Neural crest cell (in vitro differentiated cells): ENCODE data around the gene TECPR1. TPM values are rescaled to one million over a fixed set of nuclear protein-coding genes. Genes with fewer than 3 reads are reported as not detected.

Experiments
- DNase-seq: peaks from one replicate; pipeline ENCODE4 v3.0.0; 2021; ENCODE audit warnings: low read depth, mixed read lengths, low spot score
- H3K27ac Mint-ChIP-seq: one replicate; pipeline ENCODE4 v1.8.0; 2021; ENCODE audit warnings: mild to moderate bottlenecking, mixed read lengths; ENCODE audit not compliant: unreplicated experiment
- H3K27me3 Mint-ChIP-seq: 2 replicates; pipeline ENCODE4 v1.8.0; 2021; ENCODE audit warnings: low read depth, mild to moderate bottlenecking, mixed read lengths
- H3K36me3 Mint-ChIP-seq: 2 replicates; pipeline ENCODE4 v1.8.0; 2021; ENCODE audit warnings: low read depth, mild to moderate bottlenecking, mixed read lengths
- H3K4me1 Mint-ChIP-seq: 2 replicates; pipeline ENCODE4 v1.8.0; 2021; ENCODE audit warnings: mixed read lengths
- H3K4me3 Mint-ChIP-seq: one replicate; pipeline ENCODE4 v1.8.0; 2021; ENCODE audit warnings: mild to moderate bottlenecking, mixed read lengths
- H3K9me3 Mint-ChIP-seq: 2 replicates; pipeline ENCODE4 v1.8.0; 2021; ENCODE audit warnings: mixed read lengths
- CTCF ChIP-seq: fragments of 200-600 bp; sonication (generic); conservative IDR thresholded peaks from 2 replicates; pipeline ENCODE4 v1.5.0; 2021; ENCODE audit warnings: antibody characterized with exemption, mild to moderate bottlenecking
- total RNA-seq: library from RNA; stranded (reverse); gene quantifications from 2 replicates; pipeline ENCODE4 v1.2.1, GENCODE V29; 2021

TECPR1 gene
- total RNA-seq, 1 donor from 2014 or later, result 35.2 TPM

- Mint-ChIP-seq H3K27ac (peak overlapping the region; percentile 44), H3K9me3 (no peaks in the 10 kb centered on the region), H3K4me1 (peaks cover 23% of the 10 kb centered on the region), H3K4me3 (peak overlapping the region; percentile 88), H3K27me3 (no peaks in the 10 kb centered on the region), H3K36me3 (no peaks in the 10 kb centered on the region)
- no peak for DNase-seq
- TF ChIP-seq CTCF, result no peak
These were observed 30.7 kb upstream of the TECPR1 start for GRCh38 chr7:98282703-98283102.

- no peaks in the 10 kb centered on the region for H3K27me3 Mint-ChIP-seq
- no peaks in the 10 kb centered on the region for H3K36me3 Mint-ChIP-seq
- no peak for DNase-seq
- H3K4me3 Mint-ChIP-seq, result peak overlapping the region; percentile 88
- no peak for TF ChIP-seq CTCF
- H3K9me3 Mint-ChIP-seq, result no peaks in the 10 kb centered on the region
- peaks cover 23% of the 10 kb centered on the region for H3K4me1 Mint-ChIP-seq
- H3K27ac Mint-ChIP-seq, result peak overlapping the region; percentile 44
These were observed 29.9 kb upstream of the TECPR1 start for GRCh38 chr7:98281757-98282606.

DNA sequence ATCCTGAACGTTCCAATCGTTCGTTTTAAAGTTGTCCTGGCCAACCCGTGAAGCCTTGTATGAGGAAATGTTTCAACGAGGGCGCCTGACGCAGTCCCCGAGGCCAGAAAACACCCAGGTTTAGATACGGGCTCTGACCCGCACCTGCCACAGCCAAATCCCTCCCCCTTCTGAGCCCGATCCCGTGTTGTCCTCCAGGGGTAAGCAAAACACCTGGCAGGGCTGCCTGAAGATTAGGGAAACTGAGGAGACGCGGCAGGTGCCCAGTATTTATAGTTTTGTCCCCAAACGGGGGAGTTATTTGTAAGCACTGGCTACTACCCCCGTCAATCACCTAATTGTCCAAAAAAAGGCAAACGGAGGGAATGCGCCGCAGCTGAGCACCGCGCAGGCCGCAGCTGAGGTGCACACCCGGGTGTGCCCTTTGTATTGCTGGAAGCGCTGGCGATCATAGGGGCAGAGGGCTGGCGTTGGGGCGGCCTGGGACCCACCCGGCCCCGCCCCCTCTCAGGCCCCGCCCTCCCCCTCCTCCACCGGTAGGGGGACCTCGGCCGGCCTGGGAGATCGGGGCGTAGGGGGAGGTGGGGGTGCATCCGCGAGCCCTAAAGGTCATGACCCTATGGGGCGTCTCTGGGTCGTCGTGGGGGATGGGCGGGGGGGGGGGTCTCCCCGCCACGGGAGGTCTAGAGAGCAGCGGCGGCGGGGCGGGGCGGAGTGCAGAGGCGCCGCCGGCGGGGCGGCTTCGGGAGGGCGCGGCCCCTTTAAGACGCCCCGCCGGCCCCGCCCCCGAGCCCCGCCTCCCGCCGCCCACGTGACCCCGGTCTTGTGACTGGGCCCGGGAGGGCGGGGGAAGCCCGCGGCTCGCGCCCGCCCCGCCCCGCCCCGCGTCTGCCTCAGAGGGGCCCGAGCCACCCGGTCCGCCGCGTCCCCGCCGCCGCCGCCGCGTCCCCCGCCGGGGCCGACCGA is 29.0 kb upstream of the TECPR1 start, which contains the start of gene BRI3:
TSS of gene BRI3 (plus strand) at position 896 of the 966 bp plus-strand sequence. CDS start 110 bp downstream, outside the sequence.
- Mint-ChIP-seq H3K9me3 (no peaks in the 10 kb centered on the region), H3K27ac (peak within 1 kb of the TSS; percentile 57), H3K4me3 (peak within 1 kb of the TSS; percentile 92), H3K36me3 (no peaks in the 10 kb centered on the region), H3K4me1 (peaks cover 23% of the 10 kb centered on the region), H3K27me3 (no peaks in the 10 kb centered on the region)
- no peak for TF ChIP-seq CTCF
- DNase-seq, result peak; percentile 73

DNA sequence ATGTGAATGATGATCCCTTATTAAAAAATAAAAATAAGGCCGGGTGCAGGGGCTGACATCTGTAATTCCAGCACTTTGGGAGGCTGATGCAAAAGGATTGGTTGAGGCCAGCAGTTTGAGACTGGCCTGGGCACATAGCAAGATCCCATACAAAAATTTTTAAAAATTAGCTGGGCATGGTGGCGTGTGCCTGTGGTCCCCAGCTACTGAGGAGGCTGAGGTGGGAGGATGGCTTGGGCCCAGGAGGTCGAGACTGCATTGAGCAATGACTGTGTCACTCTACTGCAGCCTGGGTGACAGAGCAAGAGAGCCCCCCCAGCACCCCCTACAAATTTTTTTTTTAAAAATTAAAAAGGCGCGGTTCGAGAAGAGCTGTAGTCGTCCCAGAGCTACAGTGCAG is 28.3 kb upstream of the TECPR1 start:
- no peak overlapping the region for H3K27ac Mint-ChIP-seq
- H3K9me3 Mint-ChIP-seq, result no peaks in the 10 kb centered on the region
- no peaks in the 10 kb centered on the region for H3K27me3 Mint-ChIP-seq
- no peak for DNase-seq
- H3K4me3 Mint-ChIP-seq, result peak overlapping the region; percentile 92
- no peaks in the 10 kb centered on the region for H3K36me3 Mint-ChIP-seq
- H3K4me1 Mint-ChIP-seq, result peaks cover 23% of the 10 kb centered on the region
- no peak for TF ChIP-seq CTCF

GRCh38 chr7:98278936-98279335 is 26.9 kb upstream of the TECPR1 start:
- no peak for DNase-seq
- Mint-ChIP-seq H3K4me3 (peak overlapping the region; percentile 49), H3K9me3 (no peaks in the 10 kb centered on the region), H3K27ac (no peak overlapping the region), H3K27me3 (no peaks in the 10 kb centered on the region), H3K4me1 (peaks cover 17% of the 10 kb centered on the region), H3K36me3 (no peaks in the 10 kb centered on the region)
- no peak for TF ChIP-seq CTCF
